Spleen (tissue), 11 donors: Measurements from ENCODE around the gene ARHGEF37. TPM values are rescaled to one million over a fixed set of nuclear protein-coding genes. Genes with fewer than 3 reads are reported as not detected.

ENCODE experiments used
- DNase-seq: peaks from one replicate; pipeline ENCODE4 v3.0.0-alpha.2; 2020
- H3K27ac ChIP-seq, 8 donors: fragments of 200-600 bp; sonication (generic) in 7 of 8; 1 replicate in 4 of 8; 2 replicates in 4 of 8; pipeline versions ENCODE4 v1.5.0 to v1.8.0; 2016 to 2021; ENCODE audit warnings: inconsistent platforms in 4 of 8, mild to moderate bottlenecking in 4 of 8, moderate library complexity in 1 of 8
- H3K27me3 ChIP-seq, 7 donors: fragments of 200-600 bp; sonication (generic) in 6 of 7; replicated peaks in 1 of 7; 1 replicate in 4 of 7; 2 replicates in 3 of 7; pipeline versions ENCODE4 v1.5.0 to v1.8.0; 2016 to 2021; ENCODE audit warnings: inconsistent platforms in 3 of 7, mild to moderate bottlenecking in 1 of 7
- H3K36me3 ChIP-seq, 6 donors: fragments of 200-600 bp; sonication (generic) in 5 of 6; 1 replicate in 4 of 6; 2 replicates in 2 of 6; pipeline versions ENCODE4 v1.5.0 to v1.8.0; 2016 to 2021; ENCODE audit warnings: inconsistent platforms in 2 of 6
- H3K4me1 ChIP-seq, 6 donors: fragments of 200-600 bp; sonication (generic) in 5 of 6; 1 replicate in 3 of 6; 2 replicates in 3 of 6; pipeline versions ENCODE4 v1.5.0 to v1.8.0; 2016 to 2021; ENCODE audit warnings: inconsistent platforms in 3 of 6
- H3K4me3 ChIP-seq, 8 donors: fragments of 200-600 bp; sonication (generic) in 7 of 8; 1 replicate in 4 of 8; 2 replicates in 4 of 8; pipeline versions ENCODE4 v1.5.0 to v1.8.0; 2016 to 2021; ENCODE audit warnings: inconsistent platforms in 4 of 8, mild to moderate bottlenecking in 4 of 8, moderate library complexity in 2 of 8
- H3K9me3 ChIP-seq, 8 donors: fragments of 200-600 bp; sonication (generic) in 7 of 8; 1 replicate in 4 of 8; 2 replicates in 4 of 8; pipeline versions ENCODE4 v1.5.0 to v1.8.0; 2016 to 2021; ENCODE audit warnings: inconsistent platforms in 4 of 8
- POLR2A ChIP-seq, 3 donors: fragments of 450-650 bp; IDR thresholded peaks; one replicate each; pipeline ENCODE4 v1.5.1; 2017; ENCODE audit warnings: antibody characterized with exemption in 3 of 3, mild to moderate bottlenecking in 1 of 3
- POLR2AphosphoS5 ChIP-seq, 3 donors: sonication (generic); formaldehyde crosslinking; IDR thresholded peaks; one replicate each; pipeline ENCODE4 v1.5.1; 2017; ENCODE audit warnings: antibody characterized with exemption in 3 of 3
- WGBS, 5 donors: extraction: QIAGEN DNeasy Blood & Tissue Kit in 3 of 5; methylation state at CpG; one replicate each; pipeline versions ENCODE4 v1.1.5 to v1.1.7; 2013 to 2018; 5-methylcytosine and 5-hydroxymethylcytosine counted together
- intact Hi-C: fragments of 100-400 bp; cut with DNase I; formaldehyde crosslinking; loops from one replicate; pipeline ENCODE4 v1.15.0; 2023; ENCODE audit warnings: low total_unique reads
- polyA plus RNA-seq, 3 donors: library from polyadenylated mRNA; stranded (reverse); fragments of 200-250 nt; gene quantifications; one replicate each; pipeline ENCODE4 v1.2.1, GENCODE V29; 2013
- total RNA-seq, 7 donors: library from RNA; depleted of rRNA in 3 of 7; stranded (reverse); fragments of >200 nt in 3 of 7; fragmentation: NEBNext Ultra II Directional in 4 of 7; extraction: Animal tissue kit (Norgen Biotek cat#: 25700) in 4 of 7; gene quantifications; one replicate each; pipeline versions ENCODE4 v1.1.0 to v1.2.1, GENCODE V29; 2016 to 2021
- TF ChIP-seq, protein P1 (sequence below), 11 experiments: fragments of 200-600 bp in 7 of 11; fragments of 450-650 bp in 4 of 11; sonication (generic) in 4 of 11; IDR thresholded peaks in 8 of 11; conservative IDR thresholded peaks in 3 of 11; 1 replicate in 7 of 11; 2 replicates in 4 of 11; pipeline versions ENCODE4 v1.4.0 to v1.8.0; 2016 to 2021; ENCODE audit warnings: antibody characterized with exemption in 11 of 11, inconsistent platforms in 4 of 11, mild to moderate bottlenecking in 1 of 11
- donor health status: healthy with polysubstance abuse.
- donor health status: DM: no; HTN: no; CAD: no; lungs with moderate emphysema.
- donor health status: DM: no; HTN: no; CAD: no.
- donor health status: Bipolar disorder and iron deficiency.
- donor health status: healthy.
- donor health status: DM: no; HTN: no; CAD: no.
- donor health status: DM: yes; HTN: yes; CAD: no.

The ARHGEF37 gene
- total and polyA plus RNA-seq, 10 donors, result 0.77 to 3.5 (median 1.3) TPM

DNA sequence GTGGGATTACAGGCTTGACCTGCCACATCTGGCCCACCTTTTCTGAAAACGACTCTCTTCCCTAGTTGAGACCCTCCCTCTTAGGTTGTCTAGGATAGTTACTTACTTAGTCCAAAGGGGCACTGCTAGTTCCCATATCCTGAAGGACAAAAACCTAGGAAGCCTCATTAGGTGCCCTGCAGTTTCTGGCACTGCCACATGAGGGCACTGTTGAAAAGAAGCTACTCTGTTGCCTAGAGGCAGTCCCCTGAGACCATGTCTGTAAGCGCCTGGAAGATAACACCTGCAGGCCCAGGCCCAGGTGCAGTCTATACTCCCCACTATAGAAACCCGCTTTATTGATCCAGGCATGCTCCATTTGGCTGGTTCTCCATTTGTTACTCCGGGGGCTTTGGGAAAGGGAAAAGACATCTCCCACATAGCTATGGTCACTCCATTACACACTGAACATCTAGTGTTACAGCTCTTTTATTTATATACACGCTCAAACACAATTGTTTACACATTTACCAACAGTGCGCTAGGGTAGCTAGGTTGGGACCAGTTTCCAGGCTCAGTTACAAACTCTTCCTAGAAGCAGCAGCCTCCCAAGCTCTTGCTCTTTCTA, 75.4 kb downstream of the ARHGEF37 start:
- TF ChIP-seq, protein P1, sequence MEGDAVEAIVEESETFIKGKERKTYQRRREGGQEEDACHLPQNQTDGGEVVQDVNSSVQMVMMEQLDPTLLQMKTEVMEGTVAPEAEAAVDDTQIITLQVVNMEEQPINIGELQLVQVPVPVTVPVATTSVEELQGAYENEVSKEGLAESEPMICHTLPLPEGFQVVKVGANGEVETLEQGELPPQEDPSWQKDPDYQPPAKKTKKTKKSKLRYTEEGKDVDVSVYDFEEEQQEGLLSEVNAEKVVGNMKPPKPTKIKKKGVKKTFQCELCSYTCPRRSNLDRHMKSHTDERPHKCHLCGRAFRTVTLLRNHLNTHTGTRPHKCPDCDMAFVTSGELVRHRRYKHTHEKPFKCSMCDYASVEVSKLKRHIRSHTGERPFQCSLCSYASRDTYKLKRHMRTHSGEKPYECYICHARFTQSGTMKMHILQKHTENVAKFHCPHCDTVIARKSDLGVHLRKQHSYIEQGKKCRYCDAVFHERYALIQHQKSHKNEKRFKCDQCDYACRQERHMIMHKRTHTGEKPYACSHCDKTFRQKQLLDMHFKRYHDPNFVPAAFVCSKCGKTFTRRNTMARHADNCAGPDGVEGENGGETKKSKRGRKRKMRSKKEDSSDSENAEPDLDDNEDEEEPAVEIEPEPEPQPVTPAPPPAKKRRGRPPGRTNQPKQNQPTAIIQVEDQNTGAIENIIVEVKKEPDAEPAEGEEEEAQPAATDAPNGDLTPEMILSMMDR (IDR thresholded peaks at IDR 0.05 in 8 of 11, conservative IDR thresholded peaks at IDR 0.05 in 3 of 11), result peak in 9 of 11 experiments; percentile 17 to 68 (median 53)
- no peak for TF ChIP-seq POLR2A (IDR thresholded peaks at IDR 0.05)
- no peak for TF ChIP-seq POLR2AphosphoS5 (IDR thresholded peaks at IDR 0.05)
- H3K27ac ChIP-seq, result no peak overlapping the region
- H3K27me3 ChIP-seq, result no peaks in the 10 kb centered on the region
- no peaks in the 10 kb centered on the region for H3K36me3 ChIP-seq
- intact Hi-C loops, result no loop called here
- H3K4me3 ChIP-seq, result no peak overlapping the region
- peaks cover 0 to 11% (median 10%) of the 10 kb centered on the region in 8 donors for H3K9me3 ChIP-seq
- no peak for DNase-seq
- H3K4me1 ChIP-seq, result no peaks in the 10 kb centered on the region
- 62 to 86% (median 67%) methylated on average over 6 of the region's 6 CpGs for WGBS, 5 donors

DNA sequence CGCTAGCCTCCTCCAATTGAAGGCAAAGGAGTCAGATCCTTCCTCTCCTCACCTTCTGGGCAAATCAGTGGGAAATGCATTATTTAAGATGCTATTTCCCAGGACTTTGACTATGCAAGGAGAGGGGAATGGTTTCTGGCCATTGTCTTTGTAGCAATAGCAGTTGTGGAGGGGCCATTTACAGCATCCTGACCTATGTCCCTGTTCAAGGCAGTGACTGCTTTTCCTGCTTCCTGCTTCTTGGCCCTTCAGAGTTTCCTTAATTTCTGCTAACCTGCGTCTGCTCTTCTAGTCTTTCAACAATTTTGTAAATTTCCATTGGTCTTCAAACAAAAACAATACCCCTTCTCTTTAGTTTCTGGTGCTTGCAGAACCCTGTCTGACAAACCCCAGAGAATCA, 76.0 kb downstream of the ARHGEF37 start:
- DNase-seq, result no peak
- Histone ChIP-seq H3K27me3 (no peaks in the 10 kb centered on the region), H3K4me3 (no peak overlapping the region), H3K36me3 (no peaks in the 10 kb centered on the region), H3K9me3 (peaks cover 0 to 11% (median 10%) of the 10 kb centered on the region in 8 donors), H3K4me1 (no peaks in the 10 kb centered on the region), H3K27ac (no peak overlapping the region)
- intact Hi-C loops, result no loop called here
- TF ChIP-seq, protein P1 (IDR thresholded peaks at IDR 0.05 in 8 of 11, conservative IDR thresholded peaks at IDR 0.05 in 3 of 11), result no peak
- TF ChIP-seq POLR2A (IDR thresholded peaks at IDR 0.05) (no peak), POLR2AphosphoS5 (IDR thresholded peaks at IDR 0.05) (no peak)
- WGBS, 5 donors, result 76 to 95% (median 86%) methylated on average over 2 of the region's 2 CpGs

DNA sequence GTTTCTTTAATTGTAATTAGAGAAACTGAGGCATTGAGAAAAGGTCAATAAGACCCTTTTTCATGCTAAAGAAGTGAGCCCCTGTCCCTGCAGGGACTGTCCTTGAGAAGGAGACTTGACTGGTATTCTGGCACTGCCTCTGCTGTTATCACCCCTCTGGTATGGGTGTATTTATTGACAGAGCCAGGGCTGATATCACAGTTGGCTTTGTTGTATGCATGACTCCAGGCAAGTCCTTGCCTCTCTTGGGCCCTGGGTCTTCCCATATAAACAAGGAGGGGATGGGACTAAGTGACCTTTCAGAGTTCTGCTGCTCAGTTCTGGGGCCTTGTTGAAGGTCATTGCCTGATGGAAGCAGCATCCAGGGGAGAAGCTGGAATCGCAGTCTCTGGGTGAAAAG, 77.0 kb downstream of the ARHGEF37 start:
- TF ChIP-seq POLR2AphosphoS5 (IDR thresholded peaks at IDR 0.05), result no peak
- TF ChIP-seq POLR2A (IDR thresholded peaks at IDR 0.05), result no peak
- TF ChIP-seq, protein P1 (IDR thresholded peaks at IDR 0.05 in 8 of 11, conservative IDR thresholded peaks at IDR 0.05 in 3 of 11), result no peak
- no peak overlapping the region for H3K27ac ChIP-seq
- no peak overlapping the region for H3K4me3 ChIP-seq
- intact Hi-C loops, result no loop called here
- 90 to 100% (median 95%) methylated on average over 1 of the region's 1 CpG for WGBS, 5 donors
- H3K9me3 ChIP-seq, result peaks cover 0 to 11% (median 10%) of the 10 kb centered on the region in 8 donors
- H3K4me1 ChIP-seq, result no peaks in the 10 kb centered on the region
- H3K27me3 ChIP-seq, result no peaks in the 10 kb centered on the region
- no peak for DNase-seq
- H3K36me3 ChIP-seq, result no peaks in the 10 kb centered on the region

GRCh38 chr5:149664083-149664482, 82.8 kb downstream of the ARHGEF37 start:
- TF ChIP-seq, protein P1 (IDR thresholded peaks at IDR 0.05 in 8 of 11, conservative IDR thresholded peaks at IDR 0.05 in 3 of 11), result no peak
- TF ChIP-seq POLR2A (IDR thresholded peaks at IDR 0.05) (no peak), POLR2AphosphoS5 (IDR thresholded peaks at IDR 0.05) (no peak)
- DNase-seq, result no peak
- Histone ChIP-seq H3K36me3 (no peaks in the 10 kb centered on the region), H3K4me3 (no peak overlapping the region), H3K27me3 (no peaks in the 10 kb centered on the region), H3K4me1 (peaks cover 0 to 26% (median 5%) of the 10 kb centered on the region in 6 donors), H3K9me3 (peaks cover 0 to 19% (median 16%) of the 10 kb centered on the region in 8 donors), H3K27ac (no peak overlapping the region)
- WGBS, 5 donors, result 58 to 73% (median 70%) methylated on average over 1 of the region's 1 CpG
- intact Hi-C loops, result no loop called here
